ENCODE results near the gene COBL. TPM values are rescaled to one million over a fixed set of nuclear protein-coding genes. Genes with fewer than 3 reads are reported as not detected.

COBL gene
- total RNA-seq, 1 donor from 2014 or later = 0.11 TPM

DNA sequence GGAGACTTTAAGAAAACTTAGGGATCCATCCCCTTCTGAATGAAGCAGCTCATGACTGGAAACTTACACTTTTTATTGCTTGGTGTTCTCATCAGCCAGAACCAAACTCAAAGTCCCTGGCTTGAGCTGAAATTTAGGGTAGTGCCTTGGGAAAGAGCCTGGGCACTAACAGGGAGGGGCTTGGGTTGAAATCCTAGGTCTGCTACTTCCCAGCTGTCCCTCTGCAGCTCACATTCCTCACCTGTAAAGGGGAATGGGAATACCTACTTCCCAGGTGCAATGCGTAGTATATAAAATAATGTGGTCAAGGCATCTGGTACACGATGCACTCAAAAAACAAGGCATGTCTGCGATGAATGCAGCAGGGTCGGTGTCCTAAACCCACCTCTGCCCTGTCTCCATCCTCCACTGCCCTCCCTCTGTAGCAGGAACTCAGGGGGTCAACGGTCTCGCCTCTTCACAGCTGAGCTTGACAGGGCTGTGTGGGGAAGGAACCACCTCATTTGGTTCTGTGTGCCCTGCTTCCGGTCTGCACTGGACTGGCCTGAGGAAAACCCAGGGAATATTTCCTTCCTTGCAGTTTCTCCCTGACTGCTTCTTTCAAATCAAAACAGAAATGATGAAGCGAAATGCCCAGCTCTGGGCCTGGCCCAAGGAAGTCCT, 80.0 kb downstream of the COBL start:
- no peaks in the 10 kb centered on the region for H3K9me3 ChIP-seq
- no peak overlapping the region for H3K4me3 ChIP-seq
- H3K27me3 ChIP-seq = no peaks in the 10 kb centered on the region
- no peaks in the 10 kb centered on the region for H3K36me3 ChIP-seq
- intact Hi-C loops (cut with DNase I) = no loop called here
- TF ChIP-seq, protein P1, sequence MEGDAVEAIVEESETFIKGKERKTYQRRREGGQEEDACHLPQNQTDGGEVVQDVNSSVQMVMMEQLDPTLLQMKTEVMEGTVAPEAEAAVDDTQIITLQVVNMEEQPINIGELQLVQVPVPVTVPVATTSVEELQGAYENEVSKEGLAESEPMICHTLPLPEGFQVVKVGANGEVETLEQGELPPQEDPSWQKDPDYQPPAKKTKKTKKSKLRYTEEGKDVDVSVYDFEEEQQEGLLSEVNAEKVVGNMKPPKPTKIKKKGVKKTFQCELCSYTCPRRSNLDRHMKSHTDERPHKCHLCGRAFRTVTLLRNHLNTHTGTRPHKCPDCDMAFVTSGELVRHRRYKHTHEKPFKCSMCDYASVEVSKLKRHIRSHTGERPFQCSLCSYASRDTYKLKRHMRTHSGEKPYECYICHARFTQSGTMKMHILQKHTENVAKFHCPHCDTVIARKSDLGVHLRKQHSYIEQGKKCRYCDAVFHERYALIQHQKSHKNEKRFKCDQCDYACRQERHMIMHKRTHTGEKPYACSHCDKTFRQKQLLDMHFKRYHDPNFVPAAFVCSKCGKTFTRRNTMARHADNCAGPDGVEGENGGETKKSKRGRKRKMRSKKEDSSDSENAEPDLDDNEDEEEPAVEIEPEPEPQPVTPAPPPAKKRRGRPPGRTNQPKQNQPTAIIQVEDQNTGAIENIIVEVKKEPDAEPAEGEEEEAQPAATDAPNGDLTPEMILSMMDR (IDR thresholded peaks at IDR 0.05) = no peak
- H3K27ac ChIP-seq = no peak overlapping the region
- H3K4me1 ChIP-seq = no peaks in the 10 kb centered on the region
- no peak for DNase-seq (ENCODE audit: low spot score in 2 of 2)

DNA sequence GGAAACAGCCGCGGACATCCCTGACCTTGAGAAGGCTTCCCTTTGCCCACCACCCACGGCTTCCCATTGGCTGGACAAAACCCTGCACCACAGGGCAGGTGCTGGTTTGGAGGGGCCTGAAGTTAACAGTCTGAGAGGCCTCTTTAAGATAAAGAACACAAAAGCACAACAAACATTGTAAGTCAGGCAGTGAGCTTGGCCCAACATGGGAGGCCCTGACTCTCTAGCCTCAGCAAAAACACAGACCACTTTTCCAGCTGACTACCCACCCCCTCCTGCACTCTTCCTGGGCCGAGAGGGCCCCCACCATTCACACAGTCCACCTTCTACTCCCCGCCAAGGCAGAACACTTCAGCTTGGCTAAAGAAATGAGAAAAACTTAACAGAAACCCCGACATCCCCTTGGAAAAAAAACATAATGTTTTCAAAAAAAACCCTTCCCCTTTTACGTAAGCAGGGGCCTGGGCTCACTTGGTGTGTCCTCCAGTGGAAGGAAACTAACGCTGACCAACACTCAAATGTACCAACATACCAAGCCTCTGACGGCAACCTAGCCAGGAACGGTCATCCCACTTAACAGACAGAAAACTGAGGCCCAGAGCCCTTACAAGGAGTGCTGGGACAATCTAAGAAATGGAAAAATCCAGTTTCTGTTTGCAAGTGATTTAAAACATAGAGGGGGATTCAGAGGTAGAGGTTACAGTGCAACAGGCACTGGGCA, 80.9 kb downstream of the COBL start:
- no peak overlapping the region for H3K27ac ChIP-seq
- TF ChIP-seq, protein P1 (IDR thresholded peaks at IDR 0.05) = no peak
- H3K36me3 ChIP-seq = no peaks in the 10 kb centered on the region
- H3K9me3 ChIP-seq = no peaks in the 10 kb centered on the region
- DNase-seq (ENCODE audit: low spot score in 2 of 2) = no peak
- no peaks in the 10 kb centered on the region for H3K27me3 ChIP-seq
- intact Hi-C loops (cut with DNase I) = no loop called here
- H3K4me3 ChIP-seq = no peak overlapping the region
- H3K4me1 ChIP-seq = no peaks in the 10 kb centered on the region

DNA sequence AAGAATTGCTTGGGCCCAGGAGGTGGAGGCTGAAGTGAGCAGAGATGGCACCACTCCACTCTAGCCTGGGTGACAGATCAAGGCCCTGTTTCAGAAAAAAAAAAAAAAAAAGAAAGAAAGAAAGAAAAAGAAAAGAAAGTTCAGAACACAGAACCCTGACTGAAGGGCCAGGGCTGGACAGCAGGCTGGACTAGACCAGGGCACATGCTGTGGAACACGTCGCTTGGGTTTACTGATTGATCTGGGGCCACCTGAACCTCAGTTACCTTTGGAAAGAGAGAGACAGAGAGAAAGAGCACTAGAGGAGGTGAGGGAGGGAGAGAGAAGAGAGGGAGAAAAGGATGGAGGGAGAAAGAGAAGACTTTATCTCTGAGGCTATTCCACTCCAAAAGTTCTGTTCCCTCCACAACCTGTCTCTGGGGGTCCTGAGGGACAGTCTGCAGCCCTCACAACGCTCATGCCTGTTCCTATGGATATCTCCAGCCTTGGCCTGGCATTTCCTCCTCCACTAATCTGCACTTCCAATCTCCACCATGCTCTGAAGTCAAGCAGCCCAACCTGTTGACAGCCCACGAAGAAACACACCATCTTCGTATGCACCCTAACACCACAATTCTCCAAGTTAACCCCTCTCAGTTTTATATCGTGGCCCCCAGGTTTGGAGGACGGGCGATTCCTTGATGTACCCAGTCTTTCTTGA, 81.8 kb downstream of the COBL start:
- TF ChIP-seq, protein P1 (IDR thresholded peaks at IDR 0.05) = no peak
- H3K27me3 ChIP-seq = no peaks in the 10 kb centered on the region

DNA sequence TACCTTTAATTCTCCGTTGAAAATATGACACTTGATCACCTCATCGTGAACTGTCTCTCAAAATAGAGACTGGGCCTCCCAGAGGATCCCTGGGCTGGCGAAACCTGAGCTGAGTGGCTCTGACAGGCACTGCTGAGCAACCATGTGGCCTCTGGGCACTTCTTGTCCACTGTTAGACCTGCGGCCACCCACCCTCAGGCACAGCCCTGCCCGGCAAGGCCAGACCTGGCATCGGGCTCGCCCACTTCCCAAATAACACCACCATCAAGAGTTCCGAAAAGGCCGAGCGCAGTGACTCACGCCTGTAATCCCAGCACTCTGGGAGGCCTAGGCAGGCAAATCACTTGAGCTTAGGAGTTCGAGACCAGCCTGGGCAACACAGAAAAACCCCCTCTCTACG, 82.5 kb downstream of the COBL start:
- no peaks in the 10 kb centered on the region for H3K27me3 ChIP-seq
- no peak overlapping the region for H3K27ac ChIP-seq
- intact Hi-C loops (cut with DNase I) = no loop called here
- no peak for DNase-seq (ENCODE audit: low spot score in 2 of 2)
- no peaks in the 10 kb centered on the region for H3K36me3 ChIP-seq
- no peak overlapping the region for H3K4me3 ChIP-seq
- no peaks in the 10 kb centered on the region for H3K4me1 ChIP-seq
- TF ChIP-seq, protein P1 (IDR thresholded peaks at IDR 0.05) = no peak
- no peaks in the 10 kb centered on the region for H3K9me3 ChIP-seq

More for the DNA sequence above, 81.8 kb downstream of the COBL start:
- no peak for DNase-seq (ENCODE audit: low spot score in 2 of 2)
- Histone ChIP-seq H3K27ac (no peak overlapping the region), H3K4me3 (no peak overlapping the region), H3K36me3 (no peaks in the 10 kb centered on the region), H3K4me1 (no peaks in the 10 kb centered on the region), H3K9me3 (no peaks in the 10 kb centered on the region)
- intact Hi-C loops (cut with DNase I) = no loop called here

DNA sequence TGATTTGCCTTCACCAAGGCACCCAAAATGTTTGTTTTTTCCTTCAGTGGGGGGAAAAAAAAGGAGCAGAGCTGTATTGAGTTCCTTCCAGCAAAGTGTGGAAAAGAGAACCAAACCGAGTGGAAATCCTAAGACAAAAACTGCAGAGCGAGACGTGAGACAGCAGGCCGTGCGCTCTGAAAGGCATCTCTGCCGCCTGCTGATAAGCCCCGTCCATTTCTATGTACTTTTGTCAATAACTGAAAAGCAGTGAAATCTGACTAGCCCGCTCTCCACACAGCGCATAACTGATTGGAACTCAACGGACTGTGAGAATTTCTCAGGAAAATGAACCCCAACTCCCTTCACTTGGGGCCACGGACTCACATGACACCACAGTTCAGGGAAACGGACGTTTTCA, 83.2 kb downstream of the COBL start:
- Histone ChIP-seq H3K4me1 (no peaks in the 10 kb centered on the region), H3K36me3 (no peaks in the 10 kb centered on the region), H3K27me3 (no peaks in the 10 kb centered on the region), H3K9me3 (no peaks in the 10 kb centered on the region), H3K27ac (no peak overlapping the region), H3K4me3 (no peak overlapping the region)
- intact Hi-C loops (cut with DNase I) = no loop called here
- no peak for DNase-seq (ENCODE audit: low spot score in 2 of 2)
- TF ChIP-seq, protein P1 (IDR thresholded peaks at IDR 0.05) = no peak

Data from ascending aorta (tissue), 2 donors.